K562 (cell line): ENCODE data around the gene POLR2J. TPM values are rescaled to one million over a fixed set of nuclear protein-coding genes. Genes with fewer than 3 reads are reported as not detected.

Source experiments
- ARID4B ChIP-seq: sonication (generic); formaldehyde crosslinking; IDR thresholded peaks from 2 replicates; pipeline ENCODE4 v1.8.0; 2022; ENCODE audit warnings: mild to moderate bottlenecking, missing genetic modification reagents
- CHD2 ChIP-seq: IDR thresholded peaks from 2 replicates; pipeline ENCODE4 v1.6.1; 2011; ENCODE audit warnings: low read depth, low read length
- CTCFL ChIP-seq: IDR thresholded peaks from 2 replicates; pipeline ENCODE4 v1.6.1; 2011; ENCODE audit warnings: borderline replicate concordance, low read depth, mild to moderate bottlenecking, moderate library complexity, low read length; ENCODE audit not compliant: insufficient read depth, poor library complexity, severe bottlenecking
- EP300 ChIP-seq: IDR thresholded peaks from 2 replicates; pipeline ENCODE4 v1.6.1; 2012; ENCODE audit warnings: low read length, improper control_type of control experiment
- ESRRA ChIP-seq: fragments of 450-650 bp; IDR thresholded peaks from 2 replicates; pipeline ENCODE4 v1.6.1; 2014; ENCODE audit warnings: low read depth, mild to moderate bottlenecking, moderate library complexity, borderline replicate concordance
- MXI1 ChIP-seq: IDR thresholded peaks from 2 replicates; pipeline ENCODE4 v1.6.1; 2011; ENCODE audit warnings: low read depth, mild to moderate bottlenecking, improper control_type of control experiment, low read length
- PKNOX1 ChIP-seq: fragments of 450-650 bp; IDR thresholded peaks from 2 replicates; pipeline ENCODE4 v1.6.1; 2016
- PML ChIP-seq: IDR thresholded peaks from 2 replicates; pipeline ENCODE4 v1.6.1; 2012; ENCODE audit warnings: low read length, inconsistent platforms
- PRDM10 ChIP-seq: fragments of 450-650 bp; IDR thresholded peaks from 2 replicates; pipeline ENCODE4 v1.6.1; 2018; ENCODE audit not compliant: partially characterized antibody
- RBM25 ChIP-seq: fragments of 200-400 bp; formaldehyde crosslinking; IDR thresholded peaks from 2 replicates; pipeline ENCODE4 v1.6.1; 2018; ENCODE audit warnings: low read length, low read depth, moderate library complexity; ENCODE audit not compliant: severe bottlenecking
- ZNF695 ChIP-seq: fragments of 450-650 bp; formaldehyde crosslinking; IDR thresholded peaks from 2 replicates; pipeline ENCODE4 v1.4.0; 2020; ENCODE audit warnings: mild to moderate bottlenecking, moderate library complexity
- polyA plus RNA-seq, 8 experiments: library from polyadenylated mRNA; depleted of rRNA in 4 of 8; stranded (reverse) in 5 of 8; unstranded in 3 of 8; fragments of >200 nt; fragmentation: Nextera tagmentation in 2 of 8; fragmentation: Illumina TruSeq in 1 of 8; extraction: Ambion mirVana in 2 of 8; extraction: Trizol in 1 of 8; gene quantifications; 2 replicates each; pipeline versions ENCODE4 v1.2.1 to v1.2.3, GENCODE V29; 2011 to 2014; ENCODE audit warnings: inconsistent platforms in 1 of 8, missing spikeins in 1 of 8
- total RNA-seq, 7 experiments: library from RNA; depleted of rRNA in 6 of 7; stranded (reverse); fragments of >200 nt in 6 of 7; fragmentation: Illumina TruSeq in 2 of 7; extraction: Trizol in 2 of 7; gene quantifications; 2 replicates each; pipeline versions ENCODE4 v1.2.1 to v1.2.3, GENCODE V29; 2011 to 2021; ENCODE audit warnings: low replicate concordance in 1 of 7

The POLR2J gene
- total and polyA plus RNA-seq, 9 of the 15 experiments (the other 6 are each of a cell fraction or from before 2014, with no cell fraction given): 32.3 to 220 (median 113) TPM

GRCh38 chr7:102464577-102465280, 14.0 kb downstream of the POLR2J start, which contains the start of the genes ALKBH4 and LRWD1 (continued):
- TF ChIP-seq PRDM10 (peak; percentile 64), PML (peak; percentile 56; the same call in 1 of the 2 replicates), ESRRA (peak; percentile 74; the same call in 1 of the 2 replicates), EP300 (peak; percentile 39), CHD2 (0 out of 2 replicates have a peak, but pooled peaks have one; percentile 13), CTCFL (peak; percentile 92), ARID4B (CRISPR knock-in tag) (peak; percentile 95), RBM25 (no peak), MXI1 (peak; percentile 91), ZNF695 (CRISPR knock-in tag) (no peak), PKNOX1 (no peak)
